Stomach (tissue), 4 donors: Measurements from ENCODE around the gene ZNF783.

Source experiments
- POLR2A ChIP-seq, 4 donors: fragments of 450-650 bp; IDR thresholded peaks; one replicate each; pipeline ENCODE4 v1.6.1; 2016; ENCODE audit warnings: antibody characterized with exemption in 4 of 4, control low read depth in 2 of 4, mild to moderate bottlenecking in 1 of 4, moderate library complexity in 1 of 4
- POLR2AphosphoS5 ChIP-seq, 3 donors: sonication (generic); formaldehyde crosslinking; IDR thresholded peaks; one replicate each; pipeline ENCODE4 v1.6.1; 2016; ENCODE audit warnings: antibody characterized with exemption in 3 of 3
- TF ChIP-seq, protein P1 (sequence below), 7 experiments: fragments of 450-650 bp in 4 of 7; fragments of 200-600 bp in 3 of 7; sonication (generic) in 3 of 7; IDR thresholded peaks; one replicate each; pipeline ENCODE4 v1.5.1; 2016 to 2019; ENCODE audit warnings: antibody characterized with exemption in 7 of 7, control low read depth in 2 of 7, mild to moderate bottlenecking in 1 of 7

DNA sequence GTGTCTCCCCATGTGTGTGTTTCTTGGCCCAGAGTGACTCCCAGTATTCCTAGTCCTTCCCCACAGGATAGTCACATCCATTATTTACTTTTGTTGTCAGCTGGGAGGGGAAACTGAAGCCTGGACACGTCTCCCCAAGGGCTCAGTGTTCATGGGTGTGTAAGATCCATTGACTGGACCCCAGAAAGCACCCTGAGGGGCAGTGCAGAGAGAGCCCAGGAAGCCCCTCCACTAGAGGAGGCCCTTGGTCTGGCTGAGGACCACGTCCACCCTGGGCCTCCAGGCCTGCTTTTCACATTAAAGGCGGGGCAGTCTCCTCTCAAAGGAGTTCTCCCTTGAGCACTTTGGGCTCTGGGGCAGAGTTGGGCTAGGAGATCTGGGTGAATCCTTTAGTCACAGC, 21.3 kb downstream of the ZNF783 start:
- TF ChIP-seq, protein P1, sequence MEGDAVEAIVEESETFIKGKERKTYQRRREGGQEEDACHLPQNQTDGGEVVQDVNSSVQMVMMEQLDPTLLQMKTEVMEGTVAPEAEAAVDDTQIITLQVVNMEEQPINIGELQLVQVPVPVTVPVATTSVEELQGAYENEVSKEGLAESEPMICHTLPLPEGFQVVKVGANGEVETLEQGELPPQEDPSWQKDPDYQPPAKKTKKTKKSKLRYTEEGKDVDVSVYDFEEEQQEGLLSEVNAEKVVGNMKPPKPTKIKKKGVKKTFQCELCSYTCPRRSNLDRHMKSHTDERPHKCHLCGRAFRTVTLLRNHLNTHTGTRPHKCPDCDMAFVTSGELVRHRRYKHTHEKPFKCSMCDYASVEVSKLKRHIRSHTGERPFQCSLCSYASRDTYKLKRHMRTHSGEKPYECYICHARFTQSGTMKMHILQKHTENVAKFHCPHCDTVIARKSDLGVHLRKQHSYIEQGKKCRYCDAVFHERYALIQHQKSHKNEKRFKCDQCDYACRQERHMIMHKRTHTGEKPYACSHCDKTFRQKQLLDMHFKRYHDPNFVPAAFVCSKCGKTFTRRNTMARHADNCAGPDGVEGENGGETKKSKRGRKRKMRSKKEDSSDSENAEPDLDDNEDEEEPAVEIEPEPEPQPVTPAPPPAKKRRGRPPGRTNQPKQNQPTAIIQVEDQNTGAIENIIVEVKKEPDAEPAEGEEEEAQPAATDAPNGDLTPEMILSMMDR (IDR thresholded peaks at IDR 0.05), result no peak
- TF ChIP-seq POLR2AphosphoS5 (IDR thresholded peaks at IDR 0.05) (no peak), POLR2A (IDR thresholded peaks at IDR 0.05) (no peak)
